Ammon's horn (tissue), 1 donor: ENCODE data around the gene GPA33.

ENCODE experiments used
- DNase-seq: peaks from one replicate; pipeline ENCODE4 v3.0.0-alpha.2; 2016; ENCODE audit warnings: low spot score

Gene GPA33

DNA sequence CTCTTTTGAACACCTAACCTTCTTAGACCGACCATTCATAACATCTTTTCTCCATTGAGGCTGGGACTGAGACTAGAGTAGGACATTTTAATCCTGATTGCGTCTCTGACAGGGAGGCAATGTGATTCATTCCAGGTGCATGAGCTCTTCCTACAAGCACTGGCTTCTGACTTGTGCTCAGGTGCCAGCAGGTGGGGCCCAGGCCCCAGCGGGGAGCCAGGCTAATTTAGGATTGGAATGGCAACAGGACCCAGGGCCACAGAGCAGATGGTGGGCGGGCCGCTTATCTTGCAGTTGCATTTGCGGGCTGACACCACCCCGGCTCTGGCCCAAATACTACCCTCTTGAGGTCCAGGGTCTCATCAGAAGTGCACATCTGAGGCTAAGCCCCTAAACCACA lies 4.1 kb downstream of the GPA33 start:
- DNase-seq, result no peak

DNA sequence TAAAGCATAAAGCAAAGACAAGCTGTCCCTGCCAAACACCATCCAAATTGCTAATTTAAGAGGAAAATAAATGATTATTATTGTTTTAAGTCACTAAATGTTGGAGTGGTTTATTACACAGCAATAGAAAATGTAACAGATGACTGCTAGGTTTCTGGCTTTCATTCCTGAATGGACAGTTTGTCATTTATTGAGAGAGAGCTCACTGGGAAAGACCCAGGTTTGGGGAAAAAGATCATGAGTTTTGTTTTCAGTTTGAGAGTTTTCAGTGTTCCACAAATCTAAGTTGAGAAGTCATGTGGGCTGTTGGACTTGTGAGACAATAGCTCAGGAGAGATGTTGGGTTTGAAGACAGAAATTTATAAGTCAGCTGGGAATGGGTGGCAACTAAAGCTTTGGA lies 5.4 kb downstream of the GPA33 start:
- no peak for DNase-seq

DNA sequence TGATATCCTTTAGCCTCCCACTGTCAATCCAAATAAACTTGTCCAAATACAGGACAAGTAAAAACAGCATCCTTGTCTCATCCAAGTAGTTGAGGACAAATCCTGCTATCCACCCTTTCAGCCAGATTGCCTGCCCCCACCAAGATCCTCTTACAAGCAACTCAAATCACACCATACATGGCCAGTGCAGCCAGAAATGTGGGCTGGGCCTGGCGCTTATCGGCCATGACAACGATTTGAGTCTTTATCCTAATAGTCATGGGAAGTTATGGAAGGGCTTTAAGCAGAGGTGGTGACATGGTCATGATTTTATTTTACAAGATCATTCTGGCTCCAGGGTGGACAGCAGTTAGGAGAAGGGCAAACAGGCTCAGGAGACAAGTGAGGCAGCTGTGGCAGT lies 6.3 kb downstream of the GPA33 start:
- DNase-seq, result no peak

DNA sequence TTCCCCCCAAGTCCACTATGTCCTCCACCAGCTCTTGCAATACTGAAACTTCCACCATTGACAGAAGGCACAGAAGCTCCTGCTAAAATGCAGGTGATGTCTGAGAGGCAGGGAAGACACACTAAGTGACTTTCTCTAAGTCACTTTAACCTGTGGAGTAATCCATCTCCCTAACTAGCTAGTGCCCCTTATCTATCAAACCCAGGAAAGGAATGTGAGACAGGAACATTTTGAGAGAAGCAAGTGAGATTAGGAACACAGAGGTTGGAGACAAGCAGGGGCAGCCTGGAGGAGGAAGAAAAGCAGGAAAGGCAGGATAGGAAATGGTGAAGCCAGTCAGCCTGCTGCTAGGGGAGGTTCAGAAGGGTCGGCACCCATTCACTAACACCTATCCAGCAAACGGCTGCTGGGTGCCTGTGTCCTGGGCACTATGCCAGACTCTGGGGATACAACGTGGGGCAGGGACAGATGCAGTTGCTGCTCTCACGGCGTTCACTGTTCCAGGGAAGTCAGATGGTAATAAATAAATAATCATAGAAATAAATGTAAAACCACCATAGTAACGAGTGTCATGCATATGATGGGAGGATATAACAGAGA lies 7.0 kb downstream of the GPA33 start:
- no peak for DNase-seq

DNA sequence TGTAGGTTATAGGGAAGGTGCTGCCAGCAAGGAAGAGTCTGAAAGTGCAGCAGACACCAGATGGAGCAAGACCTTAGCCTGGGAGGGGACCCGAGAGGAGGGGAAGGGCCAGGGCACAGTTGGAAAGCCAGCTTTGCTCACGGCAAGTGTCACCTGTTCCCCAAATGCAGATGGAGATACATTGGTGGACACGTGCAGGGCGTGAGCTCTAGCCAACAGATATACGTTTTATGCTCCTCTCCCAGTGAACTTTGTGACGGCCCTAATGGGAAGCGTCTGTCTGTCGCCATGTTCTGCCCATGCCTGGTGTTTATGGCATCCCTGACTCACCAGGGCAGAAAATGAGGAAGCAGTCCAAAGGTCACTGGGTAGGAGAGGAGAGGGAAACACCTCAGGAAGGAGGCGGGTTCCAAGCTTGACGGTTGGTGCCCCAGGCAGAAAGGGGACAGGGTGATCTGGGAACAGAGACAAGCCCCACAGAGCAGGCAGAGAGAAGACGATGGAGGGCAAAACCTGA lies 7.6 kb downstream of the GPA33 start:
- no peak for DNase-seq

DNA sequence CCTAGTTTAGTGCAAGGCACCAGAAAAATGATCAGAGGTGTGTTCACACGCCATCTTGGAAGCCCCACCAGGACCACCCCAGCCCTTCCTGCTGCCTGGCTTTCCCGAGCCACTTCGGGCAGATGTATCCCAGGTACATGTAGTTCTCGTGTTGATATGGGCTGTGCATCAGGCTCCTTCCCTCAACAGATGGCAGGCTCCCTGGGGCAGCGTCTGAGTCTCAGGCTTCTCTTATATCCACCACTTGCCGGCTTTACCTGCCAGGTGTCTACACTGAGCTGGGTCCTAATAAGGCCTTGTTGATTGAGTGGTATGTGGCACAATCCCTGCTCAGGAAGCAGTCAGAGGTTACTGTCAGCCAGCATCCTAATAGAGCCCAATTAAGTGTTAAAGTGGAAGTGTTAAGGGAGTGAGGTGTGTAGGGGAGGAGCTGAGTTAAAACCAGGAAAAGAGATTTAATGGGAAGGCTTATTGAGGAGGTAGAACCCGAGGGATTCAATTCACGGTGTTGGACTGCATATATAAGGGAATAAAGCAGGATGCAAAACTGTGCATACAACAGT lies 8.5 kb downstream of the GPA33 start:
- DNase-seq, result no peak

DNA sequence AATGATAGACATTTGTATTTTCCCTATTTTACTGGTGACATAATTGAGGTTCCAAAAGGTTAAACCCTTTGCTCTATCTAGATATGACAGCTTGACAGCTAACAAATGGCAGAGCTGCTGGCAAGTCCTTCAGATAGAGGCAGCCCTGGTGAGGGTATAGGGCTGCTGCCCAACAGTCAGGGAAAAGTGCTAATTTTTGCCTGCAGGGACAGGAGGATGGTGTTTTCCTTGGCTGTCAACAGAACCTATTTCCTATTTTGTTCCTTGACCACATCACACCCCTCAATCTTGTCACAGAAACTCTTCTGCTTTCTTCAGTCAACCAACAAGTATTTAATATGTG lies 12.3 kb downstream of the GPA33 start:
- no peak for DNase-seq

DNA sequence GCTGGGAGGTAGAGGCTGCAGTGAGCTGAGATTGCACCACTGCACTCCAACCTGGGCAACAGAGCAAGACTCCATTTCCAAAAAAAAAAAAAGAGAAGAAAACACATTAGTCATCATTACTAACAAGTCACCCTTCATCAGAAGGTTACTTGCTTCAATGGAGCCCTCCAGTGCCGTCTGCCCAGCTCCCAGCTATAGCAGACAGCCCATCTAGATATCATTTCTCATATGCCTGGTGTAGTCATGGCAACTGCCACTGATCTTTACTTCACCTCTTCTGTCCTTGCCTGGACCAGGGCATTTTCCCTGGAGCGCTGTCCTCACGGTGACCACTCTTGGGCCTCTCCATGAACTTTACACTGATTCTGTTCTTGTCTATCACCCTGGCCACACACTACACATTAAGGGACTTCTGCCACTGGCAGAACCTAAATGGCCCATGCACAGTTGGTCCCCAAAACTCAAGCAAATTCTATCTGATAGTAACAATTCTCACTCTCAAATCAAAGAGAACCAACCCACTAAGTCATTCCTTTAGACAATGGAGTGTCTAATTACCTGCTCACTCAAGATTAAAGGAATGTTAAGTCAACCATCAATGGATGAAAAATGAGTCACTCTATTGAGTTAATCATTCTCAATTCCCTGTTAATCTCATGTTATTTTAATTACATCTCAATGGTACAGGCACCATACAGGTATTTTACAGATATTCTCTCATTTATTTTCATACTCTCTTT lies 12.9 kb downstream of the GPA33 start:
- no peak for DNase-seq

DNA sequence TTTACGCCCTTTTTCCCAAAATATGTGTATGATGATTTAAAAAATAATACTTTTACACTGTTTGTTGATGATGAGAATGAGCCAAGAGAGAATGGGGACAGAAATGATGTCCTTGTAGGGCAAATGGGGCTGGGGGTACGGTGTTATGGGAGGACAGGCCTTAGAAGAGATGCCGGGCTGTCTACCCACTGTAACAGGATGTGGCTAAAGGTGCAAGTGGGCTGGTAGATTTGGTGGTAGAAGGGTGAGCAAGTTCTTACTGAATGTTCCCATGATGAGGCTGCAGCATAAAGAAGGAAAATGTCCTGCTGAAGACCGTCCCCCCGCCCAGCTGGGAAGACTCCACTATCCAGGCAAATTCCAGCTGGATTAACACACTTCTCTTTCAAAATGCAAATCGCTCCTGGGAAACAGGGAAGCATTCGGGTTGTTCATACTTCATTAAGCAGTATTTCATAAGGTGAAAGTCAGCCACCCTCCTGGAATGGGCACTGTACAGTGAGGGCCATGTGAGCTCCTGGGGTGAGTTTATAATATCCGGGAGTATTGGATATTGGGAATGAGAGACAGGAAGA lies 14.0 kb downstream of the GPA33 start:
- no peak for DNase-seq

DNA sequence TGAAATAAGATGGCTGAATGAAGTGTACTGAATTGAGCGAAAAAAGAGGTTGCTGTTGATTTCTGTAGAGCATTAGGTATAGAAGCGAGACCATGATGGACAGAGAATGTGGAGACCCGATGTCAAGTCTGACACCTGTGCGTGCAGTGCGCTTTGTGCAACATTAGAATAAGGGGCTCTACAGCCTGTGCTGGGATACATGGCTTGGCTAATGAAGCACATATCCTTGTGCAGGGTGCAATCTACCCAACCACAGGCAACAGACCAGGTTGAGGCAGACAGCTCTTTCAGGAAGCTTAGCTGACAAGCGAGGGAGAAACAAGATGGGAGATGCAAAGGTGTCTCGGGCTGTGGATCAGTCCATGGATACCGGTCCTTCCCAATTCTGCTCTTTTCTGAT lies 18.9 kb downstream of the GPA33 start:
- no peak for DNase-seq

DNA sequence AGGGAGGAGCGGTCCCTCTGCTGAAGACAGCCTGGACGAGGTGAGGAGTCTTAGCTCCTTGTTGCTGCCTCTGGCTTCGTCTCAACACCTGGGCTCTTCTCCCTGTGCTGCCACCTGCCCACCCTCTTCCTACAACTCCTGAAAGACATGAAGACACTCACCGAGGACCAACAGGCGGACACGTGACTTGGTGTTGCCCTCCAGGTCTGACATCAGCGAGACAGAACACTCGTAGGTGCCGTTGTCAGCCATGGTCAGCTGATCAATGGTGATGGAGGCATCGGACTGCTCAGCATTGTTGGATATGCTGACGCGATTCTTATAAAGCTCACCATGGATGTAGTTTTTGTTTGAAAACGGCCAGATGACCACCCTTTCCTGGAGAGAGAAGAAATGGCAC lies 21.4 kb downstream of the GPA33 start:
- no peak for DNase-seq

DNA sequence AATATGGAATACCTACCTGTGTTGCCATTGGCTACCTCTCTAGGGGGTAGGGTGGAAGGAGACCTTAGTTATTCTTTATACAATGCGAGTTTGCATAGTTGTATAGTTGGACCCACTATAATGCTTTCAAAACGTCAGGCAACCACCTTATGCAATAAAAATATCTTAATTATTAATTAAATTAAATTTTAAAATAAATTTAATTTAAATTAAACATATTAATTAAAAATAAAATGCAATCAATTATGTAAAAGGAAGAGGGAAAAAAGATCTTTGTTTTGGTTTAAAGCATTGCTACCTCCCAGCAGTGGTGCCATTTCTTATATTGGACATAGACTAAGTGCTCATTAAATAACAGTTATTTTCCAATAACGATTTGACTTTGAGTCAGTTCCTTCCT lies 22.3 kb downstream of the GPA33 start:
- no peak for DNase-seq

DNA sequence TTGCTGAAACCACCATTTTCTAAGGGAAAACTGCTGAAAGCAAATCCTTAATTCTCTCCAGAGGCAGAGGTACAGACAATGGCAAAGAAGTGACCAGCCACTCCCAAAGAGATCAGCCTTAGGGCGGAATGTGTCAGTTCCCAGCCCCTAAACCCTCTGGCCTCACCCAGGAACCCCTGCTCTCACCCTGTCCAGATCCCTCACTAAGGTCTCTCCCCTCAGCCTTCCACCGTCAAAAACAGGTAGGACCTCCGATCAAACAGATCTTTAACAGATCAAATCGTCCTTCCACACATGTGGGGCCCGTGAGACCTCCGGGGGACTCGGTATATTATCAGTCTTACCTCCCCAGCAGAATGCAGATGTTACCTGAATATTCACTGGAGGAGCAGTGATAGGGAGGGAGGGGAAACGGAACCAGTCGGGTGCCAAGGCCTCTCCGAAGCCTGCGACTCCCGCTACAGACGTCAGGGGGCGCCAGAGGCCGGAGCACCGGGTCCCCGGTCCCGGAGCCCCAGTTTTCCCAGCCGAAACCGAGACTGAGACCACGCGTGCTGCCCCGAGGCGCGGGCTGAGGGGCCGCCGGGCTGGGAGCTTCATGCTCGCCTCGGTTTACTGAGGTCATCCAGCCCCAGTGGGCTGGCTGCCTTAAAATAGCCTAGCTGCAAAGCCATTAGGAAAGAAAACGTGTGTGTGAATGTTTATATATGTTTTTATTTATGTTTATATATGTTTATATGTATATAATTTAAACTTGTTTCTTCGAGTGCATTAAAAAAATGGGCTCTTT lies 23.6 kb downstream of the GPA33 start:
- DNase-seq, result peak; percentile 67

DNA sequence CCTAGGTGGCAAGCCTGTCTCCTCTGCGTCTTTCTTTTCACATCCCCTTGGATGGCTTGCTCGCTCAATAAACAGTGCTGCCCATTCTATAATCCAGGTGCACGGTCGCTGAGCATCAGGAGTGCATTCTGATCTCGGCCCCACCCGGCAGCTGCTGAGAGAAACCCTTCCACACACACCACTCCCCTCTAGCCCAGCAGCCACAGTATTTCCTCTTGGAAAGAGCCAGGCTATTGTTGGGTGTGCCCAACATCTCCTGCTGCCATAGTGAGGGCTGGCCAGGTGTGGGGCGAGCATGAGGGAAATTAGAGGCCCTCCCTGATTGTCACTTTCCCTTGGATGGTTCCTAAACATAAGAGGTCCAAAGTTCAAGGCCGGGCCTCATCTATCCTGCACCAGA lies 24.7 kb downstream of the GPA33 start:
- DNase-seq, result no peak

DNA sequence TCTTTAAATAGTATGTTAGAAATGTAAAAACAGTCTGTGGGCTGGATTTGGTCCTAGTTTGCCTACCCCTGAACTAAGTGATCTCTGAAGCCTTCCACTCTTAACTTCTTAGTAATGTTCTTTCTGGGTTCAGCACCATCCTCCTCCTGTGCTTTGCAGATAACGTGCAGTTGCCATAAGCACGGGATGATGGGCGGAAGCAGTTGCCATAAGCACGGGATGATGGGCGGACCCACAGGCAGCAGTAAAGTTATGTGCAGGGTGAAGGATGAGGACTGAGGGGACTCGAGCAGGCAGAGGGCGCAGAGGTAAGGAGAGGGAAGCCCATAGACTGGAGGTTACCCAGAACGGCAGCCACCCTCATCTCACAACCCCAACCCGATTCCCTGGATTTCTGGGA lies 25.6 kb downstream of the GPA33 start:
- DNase-seq, result no peak

DNA sequence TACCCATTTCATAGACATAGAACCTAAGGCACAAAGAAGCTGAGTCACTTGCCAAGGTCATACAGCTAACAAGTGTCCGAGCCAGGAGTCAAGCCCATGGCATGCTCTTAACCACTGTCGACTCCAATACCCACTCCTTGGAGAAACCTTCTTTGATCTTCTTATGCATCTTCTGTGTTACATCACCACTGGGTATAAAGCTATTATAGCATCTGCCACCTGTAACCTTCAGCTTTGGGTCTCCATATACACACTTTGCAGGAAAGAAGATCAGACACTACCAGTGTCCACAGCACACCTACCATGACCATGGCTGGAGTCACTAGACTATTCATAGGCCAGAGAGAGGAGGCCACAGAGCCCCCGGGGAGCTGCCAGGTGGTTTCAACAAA lies 29.1 kb downstream of the GPA33 start:
- no peak for DNase-seq

DNA sequence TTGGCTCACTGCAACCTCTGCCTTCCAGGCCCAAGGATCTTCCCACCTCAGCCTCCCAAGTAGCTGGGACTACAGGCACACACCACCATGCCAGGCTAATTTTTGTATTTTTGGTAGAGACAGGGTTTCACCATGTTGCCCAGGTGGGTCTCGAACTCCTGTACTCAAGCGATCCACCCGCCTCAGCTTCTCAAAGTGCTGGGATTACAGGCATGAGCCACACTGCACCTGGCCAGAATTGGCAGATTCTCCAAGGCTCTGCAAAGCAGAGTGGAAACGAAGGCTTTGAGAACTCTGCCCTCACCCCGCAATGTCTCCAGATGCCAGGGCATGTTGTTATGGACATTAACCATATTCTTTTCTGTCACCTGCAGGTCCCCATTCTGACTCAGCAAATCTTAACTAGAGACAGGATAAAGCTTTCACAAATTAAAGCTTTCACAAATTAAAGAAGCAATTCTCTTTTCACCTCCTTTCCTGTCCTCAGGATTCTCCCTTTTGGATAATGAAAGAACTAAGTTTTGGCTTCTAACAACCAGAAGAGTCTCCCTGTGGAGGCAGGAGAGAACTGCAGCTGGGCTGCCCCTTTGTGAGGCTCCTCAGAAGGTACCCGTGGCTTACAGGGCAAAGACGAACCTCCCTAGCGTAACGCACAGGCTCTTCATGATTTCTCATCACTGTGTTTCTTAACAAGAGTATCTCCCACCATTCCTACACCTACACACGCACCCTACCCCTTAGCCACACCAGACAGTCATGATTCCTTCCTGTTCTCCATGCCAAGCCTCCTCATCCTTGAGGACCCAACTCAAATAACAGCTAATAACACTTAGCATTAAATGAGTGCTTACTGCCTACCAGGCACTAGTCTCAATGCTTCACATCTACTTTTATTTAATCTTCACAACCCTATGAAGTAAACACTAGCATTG lies 29.8 kb downstream of the GPA33 start:
- DNase-seq, result no peak

DNA sequence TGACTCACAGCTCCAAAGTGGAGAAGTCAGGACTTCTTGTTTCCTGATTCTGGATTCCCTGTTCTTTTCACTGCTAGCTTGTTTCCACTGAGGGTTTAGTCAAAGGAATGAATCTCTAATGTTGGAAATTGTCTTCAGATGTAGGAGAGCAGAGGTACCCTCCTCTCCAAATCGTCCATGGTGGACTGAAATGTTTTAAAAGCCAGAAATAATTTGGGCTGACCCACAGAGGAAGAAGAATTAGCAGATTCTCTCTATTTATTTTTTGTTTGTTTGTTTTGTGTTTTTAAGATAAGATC lies 30.4 kb downstream of the GPA33 start:
- no peak for DNase-seq

DNA sequence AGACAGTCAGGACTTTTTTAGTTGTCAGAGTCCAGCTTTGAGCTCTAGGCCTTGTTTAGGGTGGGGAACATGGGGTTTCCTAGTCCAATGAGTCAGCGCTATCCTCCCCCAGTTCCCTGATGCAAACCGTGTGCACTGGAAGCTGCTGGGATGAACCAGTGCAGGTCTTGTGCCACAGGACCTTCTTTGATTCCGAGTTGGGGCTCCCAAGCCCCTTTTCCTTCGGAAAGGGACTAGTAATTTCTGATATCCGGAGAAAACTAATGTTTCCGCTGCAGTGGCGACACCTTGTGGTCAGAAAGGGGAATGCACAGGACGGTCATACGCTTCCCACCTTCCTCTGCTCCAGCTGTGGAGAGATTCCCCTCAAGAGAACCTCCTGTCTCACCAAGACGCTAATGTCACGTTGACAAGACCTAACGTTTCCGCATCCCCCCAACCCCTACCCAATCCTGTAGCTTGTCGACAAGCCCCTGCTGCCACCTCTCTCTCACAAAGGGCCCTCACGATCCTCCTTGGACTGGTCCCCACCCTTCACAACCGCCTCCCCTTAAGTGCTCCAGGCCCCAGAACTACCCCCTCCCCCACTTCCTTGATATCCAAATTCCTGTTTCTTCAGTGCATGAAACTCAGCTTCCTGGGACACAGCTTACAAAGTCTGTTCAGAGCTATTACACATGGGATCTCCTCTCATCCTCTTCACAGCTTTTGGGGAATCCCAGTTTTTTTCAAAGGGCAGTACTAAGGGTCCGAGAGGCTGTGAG lies 30.9 kb downstream of the GPA33 start:
- peak; percentile 77 for DNase-seq

DNA sequence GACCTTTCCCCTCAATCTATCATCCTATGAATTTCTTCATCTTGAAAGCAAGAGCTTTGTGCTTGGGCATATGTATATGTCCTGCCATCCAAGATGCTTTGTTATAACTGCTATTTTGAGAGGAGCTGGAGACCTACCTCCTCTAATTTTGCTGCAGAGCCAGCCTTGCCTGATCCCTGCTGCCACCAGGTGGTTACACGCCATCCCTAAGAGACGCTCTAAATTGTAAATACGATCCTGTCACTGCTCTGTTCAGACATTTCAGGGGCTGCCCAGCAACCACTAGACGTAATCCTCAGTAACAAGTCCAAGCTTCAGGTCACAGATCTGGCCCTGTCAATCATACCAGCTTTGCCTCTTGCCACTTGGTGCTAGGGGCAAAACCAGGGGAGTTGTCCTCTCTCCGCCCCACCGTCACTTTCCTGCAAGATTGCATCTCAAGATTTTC lies 32.9 kb downstream of the GPA33 start:
- DNase-seq, result peak; percentile 84
